Measurements from ENCODE around the gene P2RY2.

DNA sequence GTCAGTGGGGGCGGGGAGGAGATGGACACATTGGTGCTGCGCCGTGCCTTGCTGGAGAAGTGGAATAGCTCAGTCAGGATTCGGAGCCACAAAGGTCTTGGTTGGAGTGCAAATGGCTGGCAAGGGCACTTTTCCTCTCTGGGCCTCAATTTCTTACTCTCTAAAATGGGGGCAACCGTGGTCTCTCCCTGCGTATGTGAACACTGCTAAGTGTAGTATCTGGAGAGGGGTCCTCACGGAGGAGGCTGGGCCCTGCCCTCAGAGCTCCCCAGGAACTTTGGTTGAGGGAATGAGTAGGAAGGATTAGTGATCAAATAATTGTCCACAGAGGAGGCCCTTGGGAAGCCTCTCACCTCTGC, 54.6 kb downstream of the P2RY2 start:
- TF ChIP-seq POLR2AphosphoS5 (IDR thresholded peaks at IDR 0.05; ENCODE audit: low read depth, low read length): no peak
- TF ChIP-seq TAF1 (IDR thresholded peaks at IDR 0.05; ENCODE audit: borderline replicate concordance, insufficient read depth, low read length): no peak
